ENCODE results near the gene SHC4.
A peak's percentile ranks its signal among the peaks of the same experiment; 100 is the strongest.

The SHC4 gene

DNA sequence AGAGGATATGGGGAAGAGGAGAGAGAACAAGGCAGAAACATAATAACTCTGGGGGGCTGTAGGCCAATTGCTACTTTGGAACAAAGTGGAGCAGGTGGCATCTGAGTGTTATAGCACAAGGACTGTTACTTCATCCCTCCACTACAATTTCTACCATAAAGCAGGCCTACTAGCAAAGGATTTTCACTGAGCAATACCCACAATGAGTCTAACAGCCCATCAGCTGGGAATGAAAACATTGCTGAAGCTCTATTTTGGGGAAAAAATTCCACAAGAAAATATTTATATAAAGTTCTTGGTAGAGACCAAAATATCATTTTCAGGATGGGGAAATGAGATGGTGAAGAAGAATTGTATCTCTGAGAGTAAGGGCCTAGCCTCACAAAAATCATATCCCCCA lies 3.6 kb upstream of the SHC4 start:
- no peak for DNase-seq

DNA sequence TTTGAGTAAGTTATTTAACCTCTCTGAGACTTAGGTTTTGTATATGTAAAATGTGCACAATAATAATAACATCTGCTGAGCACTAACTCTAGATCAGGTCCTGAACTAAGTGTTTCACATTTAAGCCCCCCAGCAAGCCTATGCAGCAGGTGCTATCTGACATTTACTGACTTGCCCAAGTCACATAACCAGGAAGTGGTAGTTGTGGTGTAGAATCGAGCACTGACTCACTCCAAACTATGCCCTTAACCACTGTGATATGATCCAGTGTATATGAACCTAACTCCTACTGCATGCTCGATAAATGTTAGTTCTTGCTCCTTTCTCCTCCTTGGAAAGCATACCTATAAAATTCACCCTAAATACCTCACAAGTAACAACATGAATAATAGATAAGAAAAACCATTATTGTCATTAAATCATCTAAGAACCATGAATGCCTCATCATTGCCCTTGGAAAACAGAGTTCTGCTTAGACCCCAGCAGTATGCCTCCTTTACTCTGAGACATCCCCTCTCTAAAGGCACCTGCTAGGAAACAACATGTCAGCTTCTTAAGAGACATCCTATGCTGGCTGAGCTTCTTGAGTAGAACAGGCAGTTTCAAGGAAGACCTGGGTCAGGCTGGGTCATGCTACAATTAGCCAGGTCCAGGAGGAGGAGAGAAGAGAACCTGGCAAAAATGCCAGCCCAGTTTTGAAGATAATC lies 3.0 kb upstream of the SHC4 start:
- DNase-seq, result no peak

- no peak for DNase-seq
Measured at GRCh38 chr15:48965972-48966371, 2.3 kb upstream of the SHC4 start.

DNA sequence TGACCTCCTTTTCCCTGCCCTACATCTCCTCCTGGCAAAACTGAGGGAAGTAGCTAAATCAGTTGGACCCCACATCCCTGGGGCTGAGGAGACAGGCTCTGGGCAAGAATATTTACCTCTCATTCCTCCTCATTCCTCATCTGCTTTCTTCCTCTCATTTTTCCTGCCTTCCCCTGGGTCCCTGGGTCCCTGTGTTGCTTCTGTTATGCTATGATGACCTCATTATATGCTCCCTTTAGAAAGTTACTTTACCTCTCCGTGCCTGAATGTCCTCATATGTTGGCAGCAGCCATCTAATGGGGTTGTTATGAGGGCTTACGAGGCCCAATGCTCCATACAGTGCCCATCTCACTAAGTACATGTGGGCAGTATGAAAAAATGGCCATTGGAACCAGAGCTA lies 1.2 kb upstream of the SHC4 start:
- no peak for DNase-seq

DNA sequence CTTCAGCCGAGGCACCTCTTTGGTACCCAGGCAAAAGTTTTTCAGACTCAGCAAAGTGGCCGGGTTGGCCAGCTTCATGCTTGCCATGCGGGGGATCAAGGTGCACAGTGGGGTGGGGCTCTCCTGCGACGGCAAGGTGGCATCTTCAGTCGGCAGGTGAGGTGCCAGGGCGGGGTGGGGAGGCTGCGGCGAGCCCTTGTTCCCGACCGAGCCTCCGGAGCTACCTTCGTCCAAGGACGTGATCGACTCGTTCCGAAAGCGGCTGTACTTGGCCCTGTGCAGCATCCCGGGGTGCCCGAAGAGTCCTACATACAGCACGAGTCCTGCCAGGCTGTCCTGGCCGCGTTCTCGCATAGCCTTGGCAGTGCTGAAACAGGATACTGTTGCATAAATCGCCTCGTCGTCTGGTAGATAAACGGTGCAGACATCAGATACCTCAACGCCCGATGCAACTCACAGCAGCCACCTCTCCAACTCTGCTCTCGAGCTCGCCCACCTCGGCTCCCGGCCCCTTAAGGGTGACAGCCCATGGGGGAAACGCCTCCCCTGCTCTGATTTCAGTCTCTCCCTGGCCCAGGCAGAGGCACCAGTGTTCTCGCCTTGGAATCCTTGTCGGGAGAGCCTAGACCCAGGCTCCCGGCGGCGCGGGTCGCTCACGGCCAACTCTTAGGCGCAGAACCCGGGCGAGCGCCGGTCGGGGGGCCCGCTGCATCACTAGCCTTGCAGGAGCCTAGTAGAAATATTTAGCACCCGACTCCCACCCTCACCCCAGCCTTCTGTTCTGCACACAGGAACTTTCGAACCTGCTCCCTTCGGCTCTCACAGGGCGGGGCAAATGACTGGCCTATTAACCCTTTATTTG lies 826 bp downstream of the SHC4 start:
- no peak for DNase-seq

- no peak for DNase-seq
Measured at GRCh38 chr15:48955967-48956366, 7.8 kb downstream of the SHC4 start.

DNA sequence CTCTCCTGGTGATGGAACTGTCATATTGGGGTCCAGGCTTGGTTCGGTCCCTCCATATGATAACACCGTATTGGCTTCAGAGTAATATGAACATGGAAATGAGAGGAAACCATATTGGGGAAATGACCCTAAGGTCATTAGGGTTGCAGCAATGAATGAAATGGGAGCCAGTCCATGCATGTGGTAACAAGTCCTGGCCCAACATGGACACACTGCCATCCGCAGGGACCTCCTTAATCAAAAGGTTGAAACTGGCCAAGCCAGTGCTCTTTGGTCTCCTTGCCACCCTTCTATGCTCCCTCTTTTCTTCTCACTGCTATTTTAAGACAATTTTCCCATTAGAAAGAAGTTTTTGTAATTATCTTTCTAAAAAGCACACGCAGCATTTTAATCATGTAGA lies 8.3 kb downstream of the SHC4 start:
- DNase-seq, result no peak

- no peak for DNase-seq
Measured at GRCh38 chr15:48954538-48954937, 9.2 kb downstream of the SHC4 start.

GRCh38 chr15:48946840-48947187 lies 16.9 kb downstream of the SHC4 start:
- no peak for DNase-seq

- DNase-seq, result no peak
Measured at GRCh38 chr15:48946074-48946839, 17.5 kb downstream of the SHC4 start.

DNA sequence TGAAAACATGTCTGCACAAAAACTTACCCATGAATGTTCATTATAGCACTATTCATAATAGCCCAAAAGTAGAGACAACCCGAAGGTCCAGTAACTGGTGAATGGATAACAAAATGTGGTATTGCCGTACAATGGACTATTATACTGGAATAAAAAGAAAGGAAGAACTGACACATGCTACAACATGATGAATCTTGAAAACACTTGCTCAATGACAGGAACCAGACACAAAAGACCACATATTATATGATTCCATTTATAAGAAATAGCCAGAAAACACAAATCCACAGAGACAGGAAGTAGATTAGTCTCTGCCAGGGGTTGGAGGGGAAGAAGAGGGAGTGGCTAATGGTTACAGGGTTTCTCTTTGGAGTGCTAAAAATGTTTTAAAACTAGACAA lies 18.3 kb downstream of the SHC4 start:
- no peak for DNase-seq

DNA sequence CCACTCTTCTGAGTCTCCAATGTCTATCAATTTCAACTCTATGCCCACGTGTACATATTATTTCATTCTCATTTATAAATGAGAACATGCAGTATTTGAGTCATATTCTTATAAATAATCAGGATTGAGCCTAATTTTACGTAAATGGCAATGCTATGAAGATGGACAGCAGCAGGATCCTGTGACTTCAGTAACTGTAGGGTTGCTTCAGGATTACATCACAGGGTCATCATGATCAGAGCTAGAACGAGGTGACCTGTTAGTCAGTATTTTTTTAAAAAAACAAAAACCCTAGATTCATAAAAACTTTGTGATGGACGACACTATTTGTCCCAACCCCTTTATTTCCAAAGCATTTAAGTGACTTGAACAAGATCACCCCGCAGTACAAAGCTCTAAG lies 21.8 kb downstream of the SHC4 start:
- DNase-seq, result no peak

DNA sequence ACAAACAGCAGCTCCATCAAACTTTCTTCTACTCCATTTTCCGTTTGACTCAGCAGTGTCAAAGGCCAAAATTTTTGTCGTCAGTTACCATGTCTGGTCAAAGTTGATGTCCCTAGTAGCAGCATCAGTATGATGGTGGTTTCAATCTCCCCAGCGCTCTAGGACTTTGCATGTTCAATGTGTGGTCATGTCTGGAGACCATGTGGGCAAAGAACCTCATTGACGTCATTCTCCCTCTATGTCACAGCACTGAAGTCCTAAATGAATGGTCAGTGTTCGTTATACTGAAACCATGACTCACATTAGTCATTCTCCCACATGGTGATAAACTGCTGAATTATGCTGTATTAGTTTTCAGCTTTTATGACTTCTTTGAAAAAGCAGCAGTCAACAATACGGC lies 23.2 kb downstream of the SHC4 start:
- no peak for DNase-seq

GRCh38 chr15:48939648-48940047 lies 24.1 kb downstream of the SHC4 start:
- DNase-seq, result peak; percentile 25

DNA sequence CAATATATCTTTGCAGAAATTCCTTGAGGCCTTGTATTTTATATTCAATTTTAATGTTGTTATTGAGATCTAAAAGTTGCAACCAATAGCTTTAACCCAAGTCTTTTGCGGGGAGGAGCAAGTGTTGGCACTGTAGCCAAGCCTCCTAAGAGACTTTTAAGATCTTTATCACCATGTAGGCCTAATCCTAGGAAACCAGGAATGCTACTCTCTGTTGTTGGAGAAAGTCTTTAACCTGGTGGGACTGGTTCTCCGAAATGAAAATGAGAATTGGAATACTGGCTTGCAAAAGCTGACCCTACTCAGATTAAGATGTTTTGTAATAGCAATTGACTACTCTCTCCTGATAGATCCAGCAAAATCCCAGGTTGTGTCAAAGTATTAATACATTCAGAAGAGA lies 25.8 kb downstream of the SHC4 start:
- no peak for DNase-seq

- DNase-seq, result no peak
Measured at GRCh38 chr15:48936666-48937065, 27.1 kb downstream of the SHC4 start.

DNA sequence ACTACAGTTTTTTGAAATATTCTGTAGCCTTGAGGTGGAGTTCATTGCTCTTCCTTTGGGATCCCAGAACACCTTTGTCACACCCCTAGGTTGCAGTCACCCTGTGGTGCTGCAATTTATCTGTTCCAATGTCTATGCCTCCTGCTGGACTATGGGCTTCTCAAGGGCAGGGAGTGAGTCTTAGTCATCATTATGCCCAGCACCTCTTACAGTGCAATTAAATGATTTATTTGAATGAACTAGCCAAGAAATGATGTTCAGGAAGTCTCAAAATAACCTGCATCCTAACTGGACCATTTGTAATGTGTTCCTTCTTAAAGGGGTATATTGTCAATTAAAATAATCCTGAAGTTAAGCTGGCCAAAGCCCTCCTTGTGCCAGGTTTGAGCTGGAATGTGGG lies 28.5 kb downstream of the SHC4 start:
- no peak for DNase-seq

GRCh38 chr15:48930735-48931134 lies 33.0 kb downstream of the SHC4 start:
- no peak for DNase-seq

DNA sequence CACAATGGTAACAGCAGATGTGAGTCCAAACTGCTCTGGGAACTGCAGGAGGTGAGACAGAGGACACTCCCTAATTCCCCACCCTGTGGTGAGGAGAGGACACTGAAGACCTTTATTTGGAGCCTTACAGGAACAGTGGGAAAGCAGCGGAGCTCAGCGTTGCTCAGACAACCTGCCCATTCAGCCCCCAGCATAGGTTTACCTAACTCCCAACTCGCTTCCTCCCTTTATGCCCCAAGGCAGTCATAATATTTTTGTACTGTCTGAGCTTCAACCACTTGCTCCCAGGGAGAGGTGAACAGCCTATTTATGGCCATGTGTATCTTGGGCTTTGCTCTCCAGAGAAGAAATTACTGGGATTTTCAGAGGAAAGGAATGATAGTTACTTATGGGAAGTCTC lies 34.1 kb downstream of the SHC4 start:
- DNase-seq, result no peak

GRCh38 chr15:48928877-48929538 lies 34.7 kb downstream of the SHC4 start:
- no peak for DNase-seq

- DNase-seq, result no peak
Measured at GRCh38 chr15:48925714-48926223, 38.0 kb downstream of the SHC4 start.

GRCh38 chr15:48924528-48925393 lies 39.0 kb downstream of the SHC4 start:
- no peak for DNase-seq

Data from DMS 273 treated with DMSO at 0.1 percent for 48 hours (cell line).